ENCODE data around the gene EMID1.

The EMID1 gene

DNA sequence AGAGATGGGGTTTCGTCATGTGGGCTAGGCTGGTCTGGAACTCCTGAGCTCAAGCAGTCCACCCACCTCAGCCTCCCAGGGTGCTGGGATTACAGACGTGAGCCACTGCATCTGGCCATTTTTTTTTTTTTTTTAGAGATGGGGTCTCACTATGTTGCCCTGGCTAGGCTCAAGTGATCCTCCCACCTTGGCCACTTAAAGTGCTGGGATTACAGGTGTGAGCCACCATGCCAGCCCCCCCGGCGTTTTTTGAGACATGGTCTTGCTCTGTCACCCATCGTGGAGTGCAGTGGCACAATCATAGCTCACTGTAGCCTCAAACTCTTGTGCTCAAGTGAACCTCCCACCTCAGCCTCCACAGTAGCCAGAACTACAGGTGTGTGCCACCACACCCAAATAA, 45.6 kb downstream of the EMID1 start:
- no peak for TF ChIP-seq CTCF (conservative IDR thresholded peaks at IDR 0.05; ENCODE audit: low read length)
- no peak overlapping the region for H3K4me3 ChIP-seq (ENCODE audit: low read length)

DNA sequence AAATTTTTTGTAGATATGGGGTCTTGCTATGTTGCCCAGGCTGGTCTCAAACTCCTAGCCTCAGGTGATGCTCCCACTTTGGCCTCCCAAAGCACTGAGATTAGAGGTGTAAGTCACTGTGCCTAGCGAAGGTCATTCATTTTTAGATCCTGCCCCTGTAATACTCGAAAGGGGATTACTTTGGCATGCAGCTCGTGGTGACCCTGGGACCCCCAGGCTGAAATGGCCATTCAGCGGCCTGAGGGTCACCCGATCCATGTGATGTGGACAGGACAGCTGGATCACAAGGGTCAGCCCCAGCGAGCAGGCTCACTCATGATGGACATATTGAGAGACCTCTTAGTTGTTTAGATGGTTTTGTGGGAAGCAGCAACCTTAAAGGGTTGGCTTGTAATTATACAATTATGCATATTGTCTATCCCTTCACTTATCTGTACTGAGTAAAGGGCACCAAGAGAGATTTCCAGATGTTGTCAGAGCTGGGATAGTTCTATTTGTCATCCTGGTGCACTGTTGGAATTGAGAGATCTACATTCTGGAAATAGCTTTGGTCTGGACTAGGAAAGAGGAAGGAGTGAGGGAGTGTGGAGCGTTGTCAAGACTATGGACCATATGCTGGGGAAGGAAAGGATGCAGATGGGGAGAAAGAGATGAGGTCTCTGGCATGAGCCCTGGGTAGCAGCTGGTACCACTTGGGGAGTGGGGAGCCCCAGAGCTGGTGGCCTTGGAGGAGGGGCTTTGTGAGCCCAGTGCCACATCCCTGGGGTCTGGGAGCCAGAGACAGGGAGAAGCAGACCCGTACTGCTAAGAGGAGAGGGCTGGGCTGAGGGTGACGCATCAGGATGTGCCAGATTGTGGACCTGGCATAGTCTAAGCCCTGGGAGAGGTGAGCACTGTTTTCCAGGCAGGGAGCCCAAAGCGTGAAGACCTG, 46.5 kb downstream of the EMID1 start:
- no peak for TF ChIP-seq CTCF (conservative IDR thresholded peaks at IDR 0.05; ENCODE audit: low read length)

More for the DNA sequence above, 45.6 kb downstream of the EMID1 start:
- no peak for DNase-seq (ENCODE audit: low read depth)

DNA sequence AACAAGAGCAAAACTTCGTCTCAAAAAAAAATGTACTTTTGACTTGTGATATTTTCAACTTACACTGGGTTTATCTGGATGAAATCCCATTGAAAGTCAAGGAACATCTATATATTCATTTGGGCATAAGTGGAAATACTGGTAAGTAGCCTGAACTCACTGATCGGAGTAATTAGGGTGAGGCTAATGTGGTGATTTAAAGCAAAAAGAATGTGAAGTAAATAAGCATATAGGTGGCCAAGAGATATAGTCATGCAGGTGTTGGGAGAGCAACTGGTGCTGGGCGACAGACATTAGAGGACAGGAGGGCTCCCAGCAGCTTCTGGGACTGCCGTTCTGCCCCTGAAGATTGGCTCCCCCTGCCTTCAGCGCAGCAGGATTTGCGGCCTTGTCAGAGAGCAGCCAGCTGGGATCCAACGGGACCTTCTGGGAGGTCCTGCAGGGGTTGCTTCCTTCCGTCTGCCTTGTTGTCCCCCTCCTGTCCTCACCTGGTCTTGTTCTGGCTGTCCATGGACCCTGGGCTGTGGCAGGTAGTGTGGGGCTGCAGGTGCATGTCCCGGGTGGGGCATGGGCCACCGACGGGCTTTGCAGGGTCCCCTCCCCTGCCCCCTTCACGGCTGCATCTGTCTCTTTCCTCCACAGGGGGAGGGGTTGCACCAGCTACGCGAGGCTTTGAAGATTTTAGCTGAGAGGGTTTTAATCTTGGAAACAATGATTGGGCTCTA, 48.0 kb downstream of the EMID1 start:
- DNase-seq (ENCODE audit: low read depth) = no peak

More for the DNA sequence above, 46.5 kb downstream of the EMID1 start:
- no peak for DNase-seq (ENCODE audit: low read depth)
- no peak overlapping the region for H3K4me3 ChIP-seq (ENCODE audit: low read length)

DNA sequence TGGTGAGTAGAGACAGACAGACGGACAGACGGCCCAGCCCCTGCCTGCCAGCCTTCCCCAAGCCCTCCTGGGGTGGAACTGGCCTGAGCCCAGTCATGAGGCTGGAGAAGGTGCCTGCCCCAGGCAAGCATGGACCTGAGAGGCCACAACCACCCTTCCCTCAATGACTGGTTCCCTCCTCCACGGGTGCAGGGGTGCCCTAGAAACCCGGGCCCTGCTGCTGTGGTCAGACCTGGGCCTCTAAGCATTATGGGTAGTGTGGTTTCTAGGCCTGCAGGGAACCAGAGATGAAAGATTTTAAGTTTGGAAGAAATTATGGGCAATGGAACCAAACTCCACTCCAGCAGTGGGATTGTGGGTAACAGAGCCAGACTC, 48.6 kb downstream of the EMID1 start:
- no peak for TF ChIP-seq CTCF (conservative IDR thresholded peaks at IDR 0.05; ENCODE audit: low read length)
- no peak overlapping the region for H3K4me3 ChIP-seq (ENCODE audit: low read length)
- DNase-seq (ENCODE audit: low read depth) = no peak

More for the DNA sequence above, 48.0 kb downstream of the EMID1 start:
- H3K4me3 ChIP-seq (ENCODE audit: low read length) = no peak overlapping the region
- TF ChIP-seq CTCF (conservative IDR thresholded peaks at IDR 0.05; ENCODE audit: low read length) = no peak

- H3K4me3 ChIP-seq (ENCODE audit: low read length) = no peak overlapping the region
- no peak for DNase-seq (ENCODE audit: low read depth)
- no peak for TF ChIP-seq CTCF (conservative IDR thresholded peaks at IDR 0.05; ENCODE audit: low read length)
Measured at GRCh38 chr22:29255064-29255621, 49.4 kb downstream of the EMID1 start.

DNA sequence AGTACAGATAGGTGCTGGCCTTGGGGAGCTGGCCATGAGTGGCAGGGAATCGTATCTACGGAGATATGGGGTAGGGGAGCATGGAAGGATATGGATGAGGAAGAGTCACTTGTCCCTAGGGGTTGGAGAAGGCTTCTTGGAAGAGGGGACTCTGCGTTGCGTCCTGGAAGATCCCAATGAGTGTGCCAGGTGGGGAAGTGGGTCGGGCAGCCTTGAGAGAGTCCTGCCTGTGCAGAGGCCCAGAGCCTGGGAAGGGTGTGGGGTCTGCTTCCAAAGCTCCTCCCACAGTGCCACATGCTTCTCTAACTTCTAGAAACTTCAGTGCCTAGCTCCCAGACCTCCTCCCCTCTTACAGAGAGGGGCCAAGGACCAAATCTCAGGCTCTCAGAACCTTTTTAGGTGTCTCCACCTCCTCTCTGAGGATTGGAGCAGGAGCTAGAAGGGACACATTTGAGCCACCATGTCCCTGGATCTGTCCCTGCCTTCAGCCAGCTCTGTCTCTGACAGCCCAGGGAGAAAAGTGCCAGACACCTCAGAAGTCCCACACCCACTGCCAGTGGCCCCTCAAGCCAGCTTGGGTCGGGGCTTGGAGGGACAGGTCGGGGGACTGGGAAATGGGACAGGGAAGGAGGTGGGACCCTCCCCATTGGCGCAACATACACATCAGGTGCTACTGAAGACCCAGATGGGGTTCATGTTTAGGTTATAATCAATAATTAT, 51.1 kb downstream of the EMID1 start:
- DNase-seq (ENCODE audit: low read depth) = no peak
- no peak for TF ChIP-seq CTCF (conservative IDR thresholded peaks at IDR 0.05; ENCODE audit: low read length)
- no peak overlapping the region for H3K4me3 ChIP-seq (ENCODE audit: low read length)

Measured in AG10803 (cell line).